ENCODE measurements around the gene ABCA7.

GRCh38 chr19:1035998-1036621 lies 3.8 kb upstream of the ABCA7 start:
- TF ChIP-seq, protein P1, sequence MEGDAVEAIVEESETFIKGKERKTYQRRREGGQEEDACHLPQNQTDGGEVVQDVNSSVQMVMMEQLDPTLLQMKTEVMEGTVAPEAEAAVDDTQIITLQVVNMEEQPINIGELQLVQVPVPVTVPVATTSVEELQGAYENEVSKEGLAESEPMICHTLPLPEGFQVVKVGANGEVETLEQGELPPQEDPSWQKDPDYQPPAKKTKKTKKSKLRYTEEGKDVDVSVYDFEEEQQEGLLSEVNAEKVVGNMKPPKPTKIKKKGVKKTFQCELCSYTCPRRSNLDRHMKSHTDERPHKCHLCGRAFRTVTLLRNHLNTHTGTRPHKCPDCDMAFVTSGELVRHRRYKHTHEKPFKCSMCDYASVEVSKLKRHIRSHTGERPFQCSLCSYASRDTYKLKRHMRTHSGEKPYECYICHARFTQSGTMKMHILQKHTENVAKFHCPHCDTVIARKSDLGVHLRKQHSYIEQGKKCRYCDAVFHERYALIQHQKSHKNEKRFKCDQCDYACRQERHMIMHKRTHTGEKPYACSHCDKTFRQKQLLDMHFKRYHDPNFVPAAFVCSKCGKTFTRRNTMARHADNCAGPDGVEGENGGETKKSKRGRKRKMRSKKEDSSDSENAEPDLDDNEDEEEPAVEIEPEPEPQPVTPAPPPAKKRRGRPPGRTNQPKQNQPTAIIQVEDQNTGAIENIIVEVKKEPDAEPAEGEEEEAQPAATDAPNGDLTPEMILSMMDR (IDR thresholded peaks at IDR 0.05): no peak
- TF ChIP-seq POLR2A (IDR thresholded peaks at IDR 0.05) (no peak), EP300 (IDR thresholded peaks at IDR 0.05) (no peak)
